ENCODE measurements around the gene NMRK2. TPM values are rescaled to one million over a fixed set of nuclear protein-coding genes. Genes with fewer than 3 reads are reported as not detected.

Gene NMRK2
- total and polyA plus RNA-seq, 2 of the 13 experiments (the other 11 are each of a cell fraction or from before 2014, with no cell fraction given) = not detected

- POLR2A ChIA-PET = no interaction called here
- no peak for FAIRE-seq
- H3K27ac ChIP-seq (ENCODE audit: extremely low read length, insufficient read depth, low read length) = no peak overlapping the region
- intact Hi-C loops (cut with micrococcal nuclease; ENCODE audit: unreplicated experiment) (no loop called here), in situ Hi-C loops (cut with HindIII; ENCODE audit: extremely low pct_ligation_motif_present, low pct_unique_long_range_greater_than_20kb) (no loop called here)
- WGBS (ENCODE audit: low lambda C conversion rate) = 100% methylated on average over 11 of the region's 35 CpGs
- peaks cover 9% of the 10 kb centered on the region for H3K79me2 ChIP-seq (ENCODE audit: insufficient read depth, low read length)
- no peaks in the 10 kb centered on the region for H3K27me3 ChIP-seq (ENCODE audit: control insufficient read depth in 1 of 2, insufficient read depth in 2 of 2, low read length in 2 of 2)
- no peak overlapping the region for H3K9ac ChIP-seq (ENCODE audit: insufficient read depth, low read depth, low read length)
- no peak overlapping the region for H2AFZ ChIP-seq (ENCODE audit: low read length)
- no peak for DNase-seq (ENCODE audit: low spot score)
- BruUV-seq (replicated peaks) = no TSS peak
- H3K9me3 ChIP-seq (ENCODE audit: low read length) = no peaks in the 10 kb centered on the region
- H3K36me3 ChIP-seq (replicated peaks in 1 of 2; ENCODE audit: control insufficient read depth in 1 of 2, insufficient read depth in 2 of 2, low read length in 2 of 2) = peaks cover 31 to 49% of the 10 kb centered on the region in 2 experiments
- TF ChIP-seq ZNF296 (CRISPR knock-in tag; conservative IDR thresholded peaks at IDR 0.05) (no peak), TSC22D2 (CRISPR knock-in tag; IDR thresholded peaks at IDR 0.05; ENCODE audit: borderline replicate concordance) (no peak), ZNF619 (CRISPR knock-in tag; IDR thresholded peaks at IDR 0.05) (no peak), TEAD3 (CRISPR knock-in tag; optimal IDR thresholded peaks at IDR 0.05; ENCODE audit: borderline replicate concordance) (no peak), ZNF615 (CRISPR knock-in tag; IDR thresholded peaks at IDR 0.05; ENCODE audit: borderline replicate concordance) (no peak), RBFOX2 (IDR thresholded peaks at IDR 0.05; ENCODE audit: low read depth, low read length) (0 out of 2 replicates have a peak, but pooled peaks have one; percentile 21), ZFP62 (CRISPR knock-in tag; IDR thresholded peaks at IDR 0.05) (no peak), POLR2AphosphoS2 (IDR thresholded peaks at IDR 0.05; ENCODE audit: low read depth, low read length) (0 out of 2 replicates have a peak, but pooled peaks have one; percentile 35), CENPX (CRISPR knock-in tag; IDR thresholded peaks at IDR 0.05) (no peak), TEAD2 (CRISPR knock-in tag; IDR thresholded peaks at IDR 0.05) (no peak), ZNF816 (CRISPR knock-in tag; IDR thresholded peaks at IDR 0.05; ENCODE audit: borderline replicate concordance) (no peak), ZNF841 (CRISPR knock-in tag; IDR thresholded peaks at IDR 0.05; ENCODE audit: borderline replicate concordance) (no peak), ZFP37 (CRISPR knock-in tag; IDR thresholded peaks at IDR 0.05; ENCODE audit: borderline replicate concordance) (no peak)
- peaks cover 7% of the 10 kb centered on the region; the same call in 1 of the 2 replicates for H4K20me1 ChIP-seq (ENCODE audit: insufficient read depth, low read length)
- H3K4me2 ChIP-seq (ENCODE audit: low read depth, low read length) = no peak overlapping the region
- CTCF ChIA-PET (ENCODE audit: low intra/inter-chr PET ratio, low total read pairs) = no interaction called here
- peaks cover 8% of the 10 kb centered on the region for H3K4me1 ChIP-seq (ENCODE audit: insufficient read depth, low read length)
- ATAC-seq = no peak
- H3K4me3 ChIP-seq (replicated peaks in 1 of 3; ENCODE audit: insufficient read depth in 1 of 3, low read depth in 2 of 3, low read length in 3 of 3) = no peak overlapping the region
Observed at GRCh38 chr19:3963458-3964255, 30.8 kb downstream of the NMRK2 start.
